Fibroblast of mammary gland (primary cell): ENCODE measurements around the gene CAMK1D.
"Not testable (repeated sequence)": the region's sequence is repeated elsewhere in the genome, so short reads cannot be mapped to it uniquely, and the experiment has no call there.

Source experiments
- DNase-seq: peaks from one replicate; pipeline ENCODE4 v3.0.0-alpha.2; 2010; ENCODE audit warnings: low read depth
- H3K4me3 ChIP-seq: 2 replicates; pipeline ENCODE4 v1.5.1; 2011; ENCODE audit warnings: low read depth, mild to moderate bottlenecking, low read length, moderate library complexity; ENCODE audit not compliant: control insufficient read depth
- CTCF ChIP-seq: conservative IDR thresholded peaks from 2 replicates; pipeline ENCODE4 v1.5.1; 2011; ENCODE audit warnings: low read depth, low read length, inconsistent platforms; ENCODE audit not compliant: control insufficient read depth, insufficient read depth

Gene CAMK1D

GRCh38 chr10:12355384-12355783 lies 6.0 kb downstream of the CAMK1D start:
- H3K4me3 ChIP-seq = no peak overlapping the region
- no peak for TF ChIP-seq CTCF
- DNase-seq = no peak

GRCh38 chr10:12357525-12358151 lies 8.3 kb downstream of the CAMK1D start:
- no peak overlapping the region for H3K4me3 ChIP-seq
- no peak for TF ChIP-seq CTCF
- no peak for DNase-seq

GRCh38 chr10:12358863-12359564 lies 9.7 kb downstream of the CAMK1D start:
- DNase-seq = no peak
- no peak for TF ChIP-seq CTCF
- no peak overlapping the region for H3K4me3 ChIP-seq

- no peak overlapping the region for H3K4me3 ChIP-seq
- TF ChIP-seq CTCF = no peak
- DNase-seq = no peak
These were observed 11.1 kb downstream of the CAMK1D start for GRCh38 chr10:12360461-12360860.

GRCh38 chr10:12361115-12361514 lies 11.8 kb downstream of the CAMK1D start:
- not testable (repeated sequence) for DNase-seq, H3K4me3 ChIP-seq

GRCh38 chr10:12364559-12364958 lies 15.2 kb downstream of the CAMK1D start:
- H3K4me3 ChIP-seq = no peak overlapping the region
- no peak for DNase-seq

More at GRCh38 chr10:12364559-12364958, 15.2 kb downstream of the CAMK1D start:
- TF ChIP-seq CTCF = no peak
